Keratinocyte (primary cell): ENCODE data around the gene MAP4K2.

Experiments
- EZH2 ChIP-seq: IDR thresholded peaks from one replicate; pipeline ENCODE4 v1.6.1; 2012; ENCODE audit warnings: inconsistent platforms, mild to moderate bottlenecking, low read length, moderate library complexity
- TF ChIP-seq, protein P1 (sequence below), 3 experiments: IDR thresholded peaks in 1 of 3; conservative IDR thresholded peaks in 1 of 3; optimal IDR thresholded peaks in 1 of 3; 2 replicates in 2 of 3; 3 replicates in 1 of 3; pipeline versions ENCODE3 to v1.5.1; 2011; ENCODE audit warnings: low read length in 3 of 3, mild to moderate bottlenecking in 3 of 3, moderate library complexity in 2 of 3, control low read depth in 1 of 3, inconsistent platforms in 1 of 3; ENCODE audit not compliant: insufficient read depth in 2 of 3; ENCODE audit errors: extremely low read depth in 1 of 3

DNA sequence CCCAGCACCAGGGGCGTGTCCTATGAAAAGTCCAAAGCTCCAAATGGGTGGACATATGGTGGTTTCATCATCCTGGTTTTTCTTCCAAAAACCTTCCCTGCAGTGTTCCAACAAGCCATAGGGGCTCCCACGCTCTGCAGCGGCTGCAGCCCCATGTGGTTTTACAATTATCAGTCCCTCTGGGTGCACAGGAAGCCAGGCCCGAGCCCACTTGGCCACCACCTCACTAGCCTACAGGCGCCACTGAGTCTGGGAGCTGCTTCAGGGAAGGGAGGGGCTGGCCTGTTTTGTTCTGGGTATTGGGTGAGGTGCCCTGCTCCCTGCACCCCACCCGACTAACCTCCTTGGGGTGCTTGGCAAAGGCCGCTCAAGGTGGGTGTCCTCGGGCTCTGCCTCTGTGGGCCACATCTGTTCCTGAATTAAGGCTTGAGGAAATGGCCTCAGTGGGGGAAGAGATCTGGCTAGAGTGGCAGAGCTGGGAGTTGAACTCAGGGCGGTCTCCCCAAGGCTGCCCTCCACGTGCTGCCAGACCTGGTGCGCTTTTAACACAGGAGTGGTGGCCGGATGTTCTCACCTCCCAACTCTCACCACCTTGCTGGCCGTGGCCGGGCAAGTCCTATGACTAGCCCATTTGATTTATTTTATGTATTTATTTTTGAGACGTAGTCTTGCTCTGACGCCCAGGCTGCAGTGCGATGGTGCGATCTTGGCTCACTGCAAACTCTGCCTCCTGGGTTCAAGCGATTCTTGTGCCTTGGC is 46.8 kb upstream of the MAP4K2 start:
- TF ChIP-seq, protein P1, sequence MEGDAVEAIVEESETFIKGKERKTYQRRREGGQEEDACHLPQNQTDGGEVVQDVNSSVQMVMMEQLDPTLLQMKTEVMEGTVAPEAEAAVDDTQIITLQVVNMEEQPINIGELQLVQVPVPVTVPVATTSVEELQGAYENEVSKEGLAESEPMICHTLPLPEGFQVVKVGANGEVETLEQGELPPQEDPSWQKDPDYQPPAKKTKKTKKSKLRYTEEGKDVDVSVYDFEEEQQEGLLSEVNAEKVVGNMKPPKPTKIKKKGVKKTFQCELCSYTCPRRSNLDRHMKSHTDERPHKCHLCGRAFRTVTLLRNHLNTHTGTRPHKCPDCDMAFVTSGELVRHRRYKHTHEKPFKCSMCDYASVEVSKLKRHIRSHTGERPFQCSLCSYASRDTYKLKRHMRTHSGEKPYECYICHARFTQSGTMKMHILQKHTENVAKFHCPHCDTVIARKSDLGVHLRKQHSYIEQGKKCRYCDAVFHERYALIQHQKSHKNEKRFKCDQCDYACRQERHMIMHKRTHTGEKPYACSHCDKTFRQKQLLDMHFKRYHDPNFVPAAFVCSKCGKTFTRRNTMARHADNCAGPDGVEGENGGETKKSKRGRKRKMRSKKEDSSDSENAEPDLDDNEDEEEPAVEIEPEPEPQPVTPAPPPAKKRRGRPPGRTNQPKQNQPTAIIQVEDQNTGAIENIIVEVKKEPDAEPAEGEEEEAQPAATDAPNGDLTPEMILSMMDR (optimal IDR thresholded peaks at IDR 0.05 in 1 of 3, IDR thresholded peaks at IDR 0.05 in 1 of 3, conservative IDR thresholded peaks at IDR 0.05 in 1 of 3; ENCODE audit: extremely low read depth in 1 of 3, insufficient read depth in 2 of 3, low read length in 3 of 3) = no peak
- TF ChIP-seq EZH2 = no peak
